ENCODE measurements around the gene ASL.
"Not testable (repeated sequence)": the region's sequence is repeated elsewhere in the genome, so short reads cannot be mapped to it uniquely, and the experiment has no call there.

The ASL gene

DNA sequence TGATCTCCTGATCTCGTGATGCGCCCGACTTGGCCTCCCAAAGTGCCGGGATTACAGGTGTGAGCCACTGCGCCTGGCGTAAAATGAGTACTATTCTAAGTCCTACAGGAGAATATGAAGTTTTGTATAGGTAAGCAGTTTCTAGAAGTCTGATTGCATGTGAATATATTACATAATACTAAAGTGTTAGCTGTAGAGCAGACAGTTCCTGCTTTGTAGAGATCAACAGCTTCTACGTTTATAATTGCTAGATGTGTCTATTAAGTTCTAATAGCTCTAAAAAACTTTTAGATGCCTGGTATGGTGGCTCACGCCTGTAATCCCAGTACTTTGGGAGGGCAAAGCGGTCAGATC, 47.5 kb downstream of the ASL start:
- DNase-seq = no peak

DNA sequence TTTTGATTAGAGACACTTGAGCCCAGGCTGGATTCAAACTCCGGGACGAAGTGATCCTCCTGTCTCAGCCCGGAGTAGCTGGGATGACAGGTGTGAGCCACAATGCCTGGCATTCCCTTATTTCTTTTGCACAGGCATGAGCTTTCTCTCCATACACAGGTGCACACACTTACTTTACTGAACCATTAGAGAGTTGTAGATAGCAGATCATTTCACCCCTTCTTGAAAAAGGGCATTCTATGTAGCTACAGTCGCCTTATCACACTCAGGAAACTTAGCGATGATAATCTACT, 48.9 kb downstream of the ASL start:
- DNase-seq = not testable (repeated sequence)

DNA sequence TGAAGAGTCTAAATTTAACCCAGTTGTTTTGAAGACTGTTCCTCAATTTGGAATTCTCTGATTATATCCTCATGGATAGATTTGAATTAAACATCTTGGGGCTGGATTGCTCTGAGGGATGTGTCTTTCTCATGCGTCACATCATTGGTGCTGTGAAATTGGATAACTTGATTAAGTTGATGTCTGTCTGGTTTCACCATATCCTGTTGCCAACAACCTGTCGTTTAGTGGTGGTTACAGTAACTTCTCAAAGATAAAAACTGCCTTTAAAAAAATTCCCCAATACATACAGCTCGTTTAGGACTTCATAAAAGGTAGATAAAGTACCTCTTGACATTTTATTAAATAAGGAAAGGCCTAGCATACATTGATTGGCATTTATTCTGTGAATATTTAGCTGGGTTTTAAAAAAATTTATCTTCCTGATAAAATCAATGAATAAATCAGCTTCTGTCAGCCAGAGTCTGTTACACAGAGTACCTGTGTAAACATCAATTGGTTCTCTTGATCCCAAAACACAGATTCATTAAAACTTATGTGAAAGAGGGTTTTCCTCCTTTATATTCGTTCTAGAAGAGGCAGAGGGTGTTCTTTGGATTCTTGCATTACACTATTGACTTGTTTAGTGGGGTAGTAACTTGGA, 49.6 kb downstream of the ASL start:
- no peak for DNase-seq

DNA sequence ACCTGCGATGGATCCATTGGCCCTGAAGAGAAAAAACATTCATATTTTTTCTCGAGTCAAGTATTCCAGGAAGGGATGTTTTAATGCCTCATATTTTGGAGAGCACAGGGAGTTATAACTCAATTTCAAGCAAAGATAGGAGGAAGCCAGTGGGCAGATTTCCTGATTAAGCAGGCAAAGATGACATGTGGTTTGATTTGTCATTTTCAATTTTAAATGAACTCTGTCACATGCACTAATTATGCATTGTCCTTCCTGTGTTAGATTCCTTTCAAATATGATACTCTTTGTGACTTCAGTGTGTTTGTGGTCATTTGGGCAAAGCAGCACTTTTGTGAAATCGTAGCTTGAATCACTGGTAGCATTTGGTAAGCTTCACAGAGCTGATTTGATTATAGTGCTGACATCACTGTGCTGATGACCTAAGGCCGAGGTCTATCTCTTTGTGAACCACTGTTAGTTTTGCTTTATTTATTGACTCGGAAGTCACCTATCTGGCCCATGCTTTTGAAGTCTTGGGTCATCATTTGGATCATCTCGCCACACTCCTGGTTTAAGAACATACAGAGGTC, 50.2 kb downstream of the ASL start:
- not testable (repeated sequence) for DNase-seq

DNA sequence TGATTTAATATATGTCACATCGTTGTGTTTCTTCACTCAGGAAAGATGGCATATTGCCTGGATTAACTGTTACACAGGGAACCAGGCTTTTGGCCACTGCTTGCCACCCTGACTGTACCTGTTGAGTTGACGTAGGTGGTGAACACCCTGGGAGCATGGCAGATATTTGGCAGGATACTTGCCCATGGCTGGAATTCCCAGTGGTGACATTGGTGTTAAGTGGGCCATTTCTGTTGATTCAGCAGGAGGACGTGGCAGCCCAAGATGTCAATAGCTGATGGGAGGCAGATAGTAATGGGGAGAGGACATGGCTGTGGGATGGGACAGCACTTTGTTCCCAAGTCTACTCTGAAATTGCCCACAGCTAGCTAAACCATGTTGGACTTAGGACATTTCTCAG, 51.6 kb downstream of the ASL start:
- not testable (repeated sequence) for DNase-seq

DNA sequence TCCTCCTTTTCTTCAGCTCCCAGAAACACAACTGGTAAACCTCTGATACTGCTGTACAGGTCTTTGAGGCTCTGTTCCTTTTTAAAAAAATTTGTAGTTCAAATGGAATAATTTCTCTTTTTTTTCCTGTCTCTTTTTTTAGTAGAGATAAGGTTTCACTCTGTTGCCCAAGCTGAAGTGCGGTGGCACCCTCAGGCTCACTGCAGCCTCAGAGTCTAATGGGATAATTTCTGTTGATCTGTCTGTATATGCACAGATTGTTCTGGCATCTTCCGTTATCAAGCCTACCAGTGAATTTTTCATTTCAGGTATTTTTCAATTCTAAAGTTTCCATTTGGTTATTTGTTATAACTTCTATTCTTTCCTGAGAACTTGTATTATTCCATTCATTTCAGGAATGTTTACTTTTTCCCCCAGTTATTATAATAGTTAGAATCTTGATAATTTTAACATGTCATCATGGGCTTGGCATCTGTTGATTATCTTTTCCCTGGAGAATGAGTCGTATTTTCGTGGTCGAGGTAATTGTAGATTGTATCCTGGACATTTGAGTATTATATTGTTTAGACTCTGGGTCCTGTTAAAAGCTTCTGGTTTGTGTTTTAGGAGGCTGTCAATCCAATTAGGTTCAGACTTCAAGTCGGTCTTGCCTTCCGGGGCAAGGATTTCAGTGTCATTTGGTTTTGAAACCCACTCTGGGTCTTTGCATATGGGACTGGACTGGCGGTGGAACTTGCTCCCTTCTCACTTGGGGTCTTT, 63.6 kb downstream of the ASL start:
- DNase-seq = no peak

DNA sequence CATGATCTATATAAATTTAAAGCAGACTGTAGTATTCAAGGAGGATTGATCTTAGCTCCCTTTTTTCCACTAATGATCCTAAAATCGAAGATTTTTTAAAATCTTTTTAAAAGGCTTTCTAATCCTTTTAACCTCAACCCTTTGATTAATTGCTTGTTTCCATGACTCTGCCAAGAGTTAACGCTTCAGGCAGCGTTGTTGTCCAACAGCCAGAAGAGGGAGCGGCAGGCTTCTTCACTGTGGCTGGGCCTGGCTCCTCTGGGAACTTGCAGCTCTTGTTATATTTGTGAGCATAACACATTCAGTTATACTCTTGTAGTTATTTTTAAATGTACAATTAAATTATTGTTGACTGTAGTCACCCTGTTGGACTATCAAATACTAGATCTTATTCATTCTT, 65.3 kb downstream of the ASL start:
- no peak for DNase-seq

DNA sequence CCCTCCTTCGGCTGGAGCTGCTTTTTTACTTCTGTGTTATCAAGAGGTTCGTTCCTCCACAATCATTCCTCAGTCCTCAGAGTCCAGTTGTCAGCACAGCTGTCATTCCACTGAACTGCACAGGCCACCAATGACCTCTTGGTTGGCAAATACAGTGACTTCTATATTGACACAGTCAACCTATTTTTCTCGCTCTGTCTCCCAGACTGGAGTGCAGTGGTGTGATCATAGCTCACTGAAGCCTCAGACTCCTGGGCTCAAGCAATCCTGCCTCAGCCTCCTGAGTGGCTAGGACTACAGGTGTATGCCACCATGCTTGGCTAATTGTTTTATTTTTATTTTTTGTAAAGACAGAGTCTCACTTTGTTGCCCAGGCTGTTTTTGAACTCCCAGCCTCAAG, 66.7 kb downstream of the ASL start:
- DNase-seq = no peak

DNA sequence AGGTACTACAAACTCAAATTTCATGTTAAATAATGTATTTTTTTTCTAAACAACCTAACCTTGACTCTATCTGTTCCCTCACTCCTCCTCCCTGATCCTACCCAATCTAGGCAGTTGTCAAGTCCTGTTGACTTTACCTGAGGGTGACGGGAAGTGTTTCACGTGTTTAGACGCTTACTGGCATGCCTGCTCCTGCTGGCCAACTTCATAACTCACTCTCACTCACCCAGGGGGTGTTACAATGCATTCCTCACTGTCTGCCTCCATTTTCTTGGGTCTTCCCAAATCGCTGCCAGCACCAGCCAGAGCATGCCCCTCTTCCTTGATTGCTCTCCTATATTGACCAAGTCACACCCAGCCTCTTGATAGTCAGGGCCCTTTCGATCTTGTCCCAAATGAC, 67.4 kb downstream of the ASL start:
- no peak for DNase-seq

Measured in NCI-H2107 (cell line).